ENCODE measurements around the gene UTS2R. TPM values are rescaled to one million over a fixed set of nuclear protein-coding genes. Genes with fewer than 3 reads are reported as not detected.

The UTS2R gene
- not detected for total RNA-seq

DNA sequence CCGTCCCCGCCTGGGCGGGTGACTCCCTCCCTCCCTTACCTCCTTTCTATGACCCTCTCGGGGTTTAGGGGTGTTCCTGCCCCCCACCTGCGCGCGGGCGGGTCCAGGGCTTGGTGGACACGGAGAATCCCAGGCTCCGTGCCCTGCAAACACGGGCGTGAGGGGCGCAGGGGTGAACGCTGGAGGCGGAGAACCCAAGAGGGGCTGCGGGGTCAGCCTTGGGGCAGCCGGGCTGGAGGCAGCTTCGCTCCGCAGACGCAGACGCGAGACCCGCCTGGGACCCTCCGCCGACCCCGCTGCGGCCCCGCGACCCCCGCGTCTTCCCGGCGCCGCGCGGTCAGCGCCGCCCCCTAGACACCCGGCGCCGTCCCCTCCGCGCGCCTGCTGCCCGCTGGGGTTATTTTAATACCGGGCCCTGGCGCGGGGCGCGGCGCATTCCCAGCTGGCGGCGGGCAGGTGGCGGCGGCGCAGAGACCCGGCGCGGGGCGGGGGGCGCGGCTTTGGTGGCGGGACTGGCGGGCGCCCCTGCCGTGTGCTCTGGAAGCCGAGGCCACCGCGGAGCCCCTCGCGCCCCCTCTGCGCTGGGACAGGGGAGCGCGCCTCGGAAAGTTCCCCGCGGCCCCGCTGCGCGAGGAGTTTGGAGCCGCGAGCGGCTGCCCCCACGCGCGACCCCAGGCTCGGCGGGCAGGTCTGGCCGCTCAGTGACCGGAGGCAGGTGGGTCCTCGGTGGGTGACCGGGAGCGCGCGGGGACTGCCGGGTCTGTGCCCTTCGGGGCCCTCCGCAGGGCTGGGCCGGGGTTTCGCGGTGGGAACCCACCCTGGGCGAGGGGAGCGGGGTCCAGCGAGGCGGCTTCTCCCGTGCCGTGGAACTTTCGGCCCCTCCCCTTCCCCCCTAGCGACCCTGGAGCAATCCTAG lies at the start of gene UTS2R:
UTS2R (plus strand) TSS at position 433 of the 916 bp plus-strand sequence. CDS start 2,560 bp downstream, outside the sequence.
- H3K4me1 ChIP-seq, result peaks cover 11 to 17% of the 10 kb centered on the region in 2 donors
- intact Hi-C loops (cut with DNase I; ENCODE audit: low total_unique reads) (no loop called here), in situ Hi-C loops (cut with MboI; ENCODE audit: low sequenced_read_pairs in 4 of 4) (loop anchor here in 1 of 4 donors (25.0 kb wide), 1 partner anchor 391 kb away; the partner anchor contains the start of gene TBCD)
- no peaks in the 10 kb centered on the region for H3K36me3 ChIP-seq
- TF ChIP-seq, protein P1, sequence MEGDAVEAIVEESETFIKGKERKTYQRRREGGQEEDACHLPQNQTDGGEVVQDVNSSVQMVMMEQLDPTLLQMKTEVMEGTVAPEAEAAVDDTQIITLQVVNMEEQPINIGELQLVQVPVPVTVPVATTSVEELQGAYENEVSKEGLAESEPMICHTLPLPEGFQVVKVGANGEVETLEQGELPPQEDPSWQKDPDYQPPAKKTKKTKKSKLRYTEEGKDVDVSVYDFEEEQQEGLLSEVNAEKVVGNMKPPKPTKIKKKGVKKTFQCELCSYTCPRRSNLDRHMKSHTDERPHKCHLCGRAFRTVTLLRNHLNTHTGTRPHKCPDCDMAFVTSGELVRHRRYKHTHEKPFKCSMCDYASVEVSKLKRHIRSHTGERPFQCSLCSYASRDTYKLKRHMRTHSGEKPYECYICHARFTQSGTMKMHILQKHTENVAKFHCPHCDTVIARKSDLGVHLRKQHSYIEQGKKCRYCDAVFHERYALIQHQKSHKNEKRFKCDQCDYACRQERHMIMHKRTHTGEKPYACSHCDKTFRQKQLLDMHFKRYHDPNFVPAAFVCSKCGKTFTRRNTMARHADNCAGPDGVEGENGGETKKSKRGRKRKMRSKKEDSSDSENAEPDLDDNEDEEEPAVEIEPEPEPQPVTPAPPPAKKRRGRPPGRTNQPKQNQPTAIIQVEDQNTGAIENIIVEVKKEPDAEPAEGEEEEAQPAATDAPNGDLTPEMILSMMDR (IDR thresholded peaks at IDR 0.05 in 4 of 5, conservative IDR thresholded peaks at IDR 0.05 in 1 of 5), result no peak
- TF ChIP-seq POLR2A (IDR thresholded peaks at IDR 0.05), result no peak
- H3K27me3 ChIP-seq, result peaks cover 37 to 53% (median 38%) of the 10 kb centered on the region in 3 donors
- H3K9me3 ChIP-seq, result no peaks in the 10 kb centered on the region
- H3K4me3 ChIP-seq, result peak within 1 kb of the TSS; percentile 33 to 57 (median 42)
- DNase-seq (no peak), ATAC-seq (no peak)
- H3K27ac ChIP-seq, result no peak within 1 kb of the TSS

GRCh38 chr17:82321947-82322466 lies 49.6 kb upstream of the UTS2R start:
- DNase-seq, result no peak
- in situ Hi-C loops (cut with MboI; ENCODE audit: low sequenced_read_pairs in 4 of 4) (loop anchor here in 3 of 4 donors (10.0 kb wide), 1 partner anchor 117 kb away; no protein-coding TSS in a partner anchor), intact Hi-C loops (cut with DNase I; ENCODE audit: low total_unique reads) (loop anchor here (1.0 kb wide), 3 partner anchors 21 to 117 kb away; no protein-coding TSS in a partner anchor)
- no peaks in the 10 kb centered on the region for H3K27me3 ChIP-seq
- H3K4me3 ChIP-seq, result no peak overlapping the region
- no peak overlapping the region for H3K27ac ChIP-seq
- H3K4me1 ChIP-seq, result no peaks in the 10 kb centered on the region
- H3K36me3 ChIP-seq, result no peaks in the 10 kb centered on the region
- TF ChIP-seq, protein P1 (IDR thresholded peaks at IDR 0.05 in 4 of 5, conservative IDR thresholded peaks at IDR 0.05 in 1 of 5), result no peak
- TF ChIP-seq POLR2A (IDR thresholded peaks at IDR 0.05), result no peak
- peak in 1 of 2 donors; percentile 5 for ATAC-seq
- no peaks in the 10 kb centered on the region for H3K9me3 ChIP-seq

- intact Hi-C loops (cut with DNase I; ENCODE audit: low total_unique reads), result no loop called here
- Histone ChIP-seq H3K27me3 (no peaks in the 10 kb centered on the region), H3K4me3 (no peak overlapping the region), H3K36me3 (no peaks in the 10 kb centered on the region), H3K27ac (no peak overlapping the region), H3K9me3 (no peaks in the 10 kb centered on the region), H3K4me1 (no peaks in the 10 kb centered on the region)
- DNase-seq, result no peak
- ATAC-seq, result no peak
- in situ Hi-C loops (cut with MboI; ENCODE audit: low sequenced_read_pairs in 4 of 4), result loop anchor here in 3 of 4 donors (10.0 kb wide), 1 partner anchor 118 kb away; no protein-coding TSS in a partner anchor
- TF ChIP-seq, protein P1 (IDR thresholded peaks at IDR 0.05 in 4 of 5, conservative IDR thresholded peaks at IDR 0.05 in 1 of 5), result no peak
Observed at GRCh38 chr17:82322526-82323453, 48.8 kb upstream of the UTS2R start.

GRCh38 chr17:82323514-82324234 lies 47.9 kb upstream of the UTS2R start:
- H3K9me3 ChIP-seq, result no peaks in the 10 kb centered on the region
- H3K4me1 ChIP-seq, result no peaks in the 10 kb centered on the region
- TF ChIP-seq, protein P1 (IDR thresholded peaks at IDR 0.05 in 4 of 5, conservative IDR thresholded peaks at IDR 0.05 in 1 of 5), result no peak
- TF ChIP-seq POLR2A (IDR thresholded peaks at IDR 0.05), result no peak
- no peaks in the 10 kb centered on the region for H3K36me3 ChIP-seq
- no peak overlapping the region for H3K27ac ChIP-seq
- intact Hi-C loops (cut with DNase I; ENCODE audit: low total_unique reads), result no loop called here
- H3K27me3 ChIP-seq, result no peaks in the 10 kb centered on the region
- in situ Hi-C loops (cut with MboI; ENCODE audit: low sequenced_read_pairs in 4 of 4), result loop anchor here in 3 of 4 donors (10.0 kb wide), 1 partner anchor 119 kb away; no protein-coding TSS in a partner anchor
- DNase-seq (no peak), ATAC-seq (no peak)
- no peak overlapping the region for H3K4me3 ChIP-seq
